Astrocyte of the cerebellum (primary cell): Measurements from ENCODE around the gene CHD2.

Experiments used
- DNase-seq: peaks from one replicate; pipeline ENCODE4 v3.0.0-alpha.2; 2011; ENCODE audit warnings: low read depth
- H3K4me3 ChIP-seq: 2 replicates; pipeline ENCODE4 v1.5.1; 2011; ENCODE audit warnings: mild to moderate bottlenecking, low read depth, low read length, moderate library complexity
- in situ Hi-C: cut with HindIII; loops from 2 replicates; pipeline ENCODE4 v1.10.0; 2017; ENCODE audit warnings: low sequenced_read_pairs
- TF ChIP-seq, protein P1 (sequence below): IDR thresholded peaks from 2 replicates; pipeline ENCODE4 v1.5.1; 2012; ENCODE audit warnings: low read length, low read depth, moderate library complexity, mild to moderate bottlenecking; ENCODE audit errors: missing control alignments

CHD2 gene

DNA sequence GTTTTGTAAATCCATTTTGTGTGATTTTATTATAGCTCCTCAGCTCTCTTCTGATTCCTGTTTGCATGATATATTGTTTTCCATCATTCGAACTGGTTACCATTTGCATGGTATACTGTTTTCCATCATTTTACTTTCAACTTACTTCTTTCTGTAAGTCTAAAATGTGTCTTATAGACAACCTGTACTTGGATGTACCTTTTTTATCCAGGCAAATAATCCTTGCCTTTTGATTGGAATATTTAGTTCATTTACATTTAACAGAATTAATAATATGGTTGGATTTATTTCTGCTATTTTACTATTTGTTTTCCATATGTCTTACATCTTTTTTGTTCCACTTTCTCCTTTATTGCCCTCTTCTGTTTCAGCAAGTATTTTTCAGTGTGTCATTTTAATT is 62.8 kb downstream of the CHD2 start:
- no peak overlapping the region for H3K4me3 ChIP-seq
- DNase-seq, result no peak
- TF ChIP-seq, protein P1, sequence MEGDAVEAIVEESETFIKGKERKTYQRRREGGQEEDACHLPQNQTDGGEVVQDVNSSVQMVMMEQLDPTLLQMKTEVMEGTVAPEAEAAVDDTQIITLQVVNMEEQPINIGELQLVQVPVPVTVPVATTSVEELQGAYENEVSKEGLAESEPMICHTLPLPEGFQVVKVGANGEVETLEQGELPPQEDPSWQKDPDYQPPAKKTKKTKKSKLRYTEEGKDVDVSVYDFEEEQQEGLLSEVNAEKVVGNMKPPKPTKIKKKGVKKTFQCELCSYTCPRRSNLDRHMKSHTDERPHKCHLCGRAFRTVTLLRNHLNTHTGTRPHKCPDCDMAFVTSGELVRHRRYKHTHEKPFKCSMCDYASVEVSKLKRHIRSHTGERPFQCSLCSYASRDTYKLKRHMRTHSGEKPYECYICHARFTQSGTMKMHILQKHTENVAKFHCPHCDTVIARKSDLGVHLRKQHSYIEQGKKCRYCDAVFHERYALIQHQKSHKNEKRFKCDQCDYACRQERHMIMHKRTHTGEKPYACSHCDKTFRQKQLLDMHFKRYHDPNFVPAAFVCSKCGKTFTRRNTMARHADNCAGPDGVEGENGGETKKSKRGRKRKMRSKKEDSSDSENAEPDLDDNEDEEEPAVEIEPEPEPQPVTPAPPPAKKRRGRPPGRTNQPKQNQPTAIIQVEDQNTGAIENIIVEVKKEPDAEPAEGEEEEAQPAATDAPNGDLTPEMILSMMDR, result no peak
- in situ Hi-C loops, result no loop called here

DNA sequence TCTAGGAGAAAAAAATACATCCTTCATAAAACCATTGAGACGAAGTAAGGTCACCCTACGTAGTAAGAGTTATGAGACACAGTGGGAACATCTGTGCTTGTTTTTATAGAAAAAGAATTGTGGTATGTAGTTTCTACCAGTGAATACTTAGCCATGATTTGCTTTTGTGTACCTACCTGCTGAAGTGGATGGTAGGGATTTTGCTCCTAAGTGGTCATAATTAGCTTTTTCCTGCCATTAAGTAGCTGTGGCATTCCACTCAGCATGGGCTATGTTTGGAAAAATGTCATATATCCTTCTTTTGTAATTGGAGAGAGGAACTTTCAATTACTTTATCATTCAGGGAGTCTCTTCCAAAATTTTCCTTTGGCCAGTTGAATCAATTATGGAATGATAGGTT is 63.7 kb downstream of the CHD2 start:
- in situ Hi-C loops, result no loop called here
- no peak overlapping the region for H3K4me3 ChIP-seq
- DNase-seq, result no peak
- TF ChIP-seq, protein P1, result no peak

DNA sequence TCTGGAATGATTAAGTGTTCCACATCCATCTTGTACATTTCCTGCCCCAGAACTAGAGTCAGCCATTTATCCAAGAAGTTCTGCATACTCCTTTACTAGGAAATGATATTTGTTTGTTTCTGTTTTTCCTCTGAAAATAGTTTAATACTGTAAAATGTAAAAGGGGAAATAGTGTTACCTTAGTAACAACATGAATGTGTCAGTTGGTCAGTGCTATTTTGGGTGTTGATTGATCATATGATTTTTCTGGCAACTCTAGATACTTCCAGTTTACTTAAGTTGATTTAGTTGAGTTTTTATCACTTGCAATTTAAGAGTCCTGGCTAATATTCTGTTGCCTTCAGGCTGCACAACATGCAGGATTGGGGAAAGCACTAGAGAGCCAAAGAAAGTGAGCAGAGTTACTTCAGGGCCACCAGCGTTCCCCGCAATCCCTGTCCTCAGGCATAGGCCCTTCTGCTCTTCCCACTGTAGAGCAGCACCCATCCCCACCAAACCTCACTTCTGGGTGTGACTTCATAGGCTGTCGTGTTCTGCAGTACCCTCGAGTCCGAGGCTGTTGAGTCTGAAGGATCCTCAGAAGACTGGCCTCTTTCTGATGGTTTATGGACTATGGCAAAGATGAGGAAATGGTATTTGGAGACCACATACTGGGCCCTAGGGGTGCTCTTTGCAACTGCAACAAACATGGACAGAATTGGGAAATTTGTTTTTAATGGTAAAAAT is 69.0 kb downstream of the CHD2 start:
- no peak for DNase-seq
- no peak overlapping the region for H3K4me3 ChIP-seq
- in situ Hi-C loops, result no loop called here
- TF ChIP-seq, protein P1, result peak; percentile 27

DNA sequence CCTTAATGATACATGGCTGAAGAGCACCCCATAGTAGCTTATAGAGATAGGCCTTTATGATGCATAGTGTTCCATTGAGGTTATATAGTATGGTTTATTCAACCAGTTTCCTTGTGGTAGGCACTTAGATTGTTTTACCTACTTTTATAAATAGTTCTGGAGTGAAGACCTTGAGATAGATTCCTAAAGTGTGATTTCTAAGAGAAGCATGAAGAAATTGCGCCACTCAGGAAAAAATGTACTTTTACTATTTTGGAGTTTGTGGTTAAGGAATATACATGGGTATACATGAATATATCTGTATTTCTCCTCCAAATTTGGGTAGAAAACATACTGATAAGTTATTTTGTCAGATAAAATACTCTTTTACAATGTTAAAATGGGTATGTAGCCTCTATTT is 70.5 kb downstream of the CHD2 start:
- no peak overlapping the region for H3K4me3 ChIP-seq
- TF ChIP-seq, protein P1, result no peak
- no peak for DNase-seq
- in situ Hi-C loops, result no loop called here

DNA sequence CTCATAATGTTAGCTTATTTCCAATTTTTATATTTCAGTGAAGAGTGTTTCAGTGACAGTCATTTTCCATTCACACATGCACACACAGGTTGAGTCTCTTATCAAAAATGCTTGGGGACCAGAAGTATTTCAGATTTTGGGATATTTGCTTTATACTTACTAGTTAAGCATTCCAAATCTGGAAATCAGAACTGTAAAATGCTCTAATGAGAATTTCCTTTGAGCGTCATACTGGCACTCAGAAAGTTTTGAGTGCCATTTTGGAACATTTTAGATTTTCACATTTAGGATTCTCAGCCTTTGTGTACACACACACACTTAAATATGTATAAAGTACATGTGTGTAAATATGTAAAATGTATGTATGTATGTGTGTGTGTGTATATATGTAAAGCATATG is 71.0 kb downstream of the CHD2 start:
- DNase-seq, result no peak
- TF ChIP-seq, protein P1, result no peak
- in situ Hi-C loops, result no loop called here
- H3K4me3 ChIP-seq, result no peak overlapping the region

DNA sequence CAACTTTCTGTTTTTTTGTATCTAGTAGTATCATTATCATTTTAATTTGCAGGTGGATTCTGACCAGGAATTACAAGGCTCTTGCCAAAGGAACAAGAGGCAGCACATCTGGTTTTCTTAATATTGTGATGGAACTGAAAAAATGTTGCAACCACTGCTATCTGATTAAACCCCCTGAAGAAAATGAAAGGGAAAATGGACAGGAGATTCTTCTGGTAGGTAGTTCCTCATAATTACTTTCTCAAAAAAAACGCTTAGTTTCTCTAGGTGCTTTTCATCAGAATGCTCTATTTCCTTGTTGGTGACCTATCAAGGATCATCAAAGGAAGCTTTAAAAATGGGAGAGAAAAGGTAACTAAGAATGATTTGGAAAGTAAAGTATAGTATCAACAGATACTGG is 71.6 kb downstream of the CHD2 start:
- DNase-seq, result no peak
- in situ Hi-C loops, result no loop called here
- TF ChIP-seq, protein P1, result no peak
- H3K4me3 ChIP-seq, result no peak overlapping the region
